ENCODE data around the gene TMEM87A. TPM values are rescaled to one million over a fixed set of nuclear protein-coding genes. Genes with fewer than 3 reads are reported as not detected.

Gene TMEM87A
- total RNA-seq, 4 donors from 2014 or later = 70.6 to 104 (median 83.5) TPM

GRCh38 chr15:42217568-42217967 lies 55.7 kb downstream of the TMEM87A start:
- no peaks in the 10 kb centered on the region for H3K9me3 ChIP-seq
- WGBS = 77% methylated on average over 2 of the region's 2 CpGs
- H3K27ac ChIP-seq = no peak overlapping the region
- no peak for DNase-seq (ENCODE audit: low spot score in 2 of 2)
- H3K36me3 ChIP-seq = peaks cover 87% of the 10 kb centered on the region
- H3K27me3 ChIP-seq = no peaks in the 10 kb centered on the region
- H3K4me3 ChIP-seq = no peak overlapping the region
- H3K4me1 ChIP-seq = no peaks in the 10 kb centered on the region
- TF ChIP-seq POLR2A (IDR thresholded peaks at IDR 0.05) = no peak
- no peak for TF ChIP-seq CTCF (IDR thresholded peaks at IDR 0.05)
- no peak for TF ChIP-seq EP300 (IDR thresholded peaks at IDR 0.05)
- TF ChIP-seq POLR2AphosphoS5 (IDR thresholded peaks at IDR 0.05) = no peak

GRCh38 chr15:42215913-42216829 lies 57.1 kb downstream of the TMEM87A start:
- Histone ChIP-seq H3K27ac (no peak overlapping the region), H3K4me3 (no peak overlapping the region), H3K27me3 (no peaks in the 10 kb centered on the region), H3K4me1 (no peaks in the 10 kb centered on the region), H3K36me3 (peaks cover 89% of the 10 kb centered on the region), H3K9me3 (no peaks in the 10 kb centered on the region)
- DNase-seq (ENCODE audit: low spot score in 2 of 2) = no peak
- WGBS = 93% methylated on average over 4 of the region's 4 CpGs
- TF ChIP-seq POLR2AphosphoS5 (IDR thresholded peaks at IDR 0.05) (no peak), POLR2A (IDR thresholded peaks at IDR 0.05) (no peak), EP300 (IDR thresholded peaks at IDR 0.05) (no peak), CTCF (IDR thresholded peaks at IDR 0.05) (no peak)

GRCh38 chr15:42214600-42214999 lies 58.6 kb downstream of the TMEM87A start:
- Histone ChIP-seq H3K27me3 (no peaks in the 10 kb centered on the region), H3K4me3 (no peak overlapping the region), H3K27ac (no peak overlapping the region), H3K4me1 (no peaks in the 10 kb centered on the region), H3K9me3 (no peaks in the 10 kb centered on the region), H3K36me3 (peaks cover 87% of the 10 kb centered on the region)
- 89% methylated on average over 1 of the region's 1 CpG for WGBS
- DNase-seq (ENCODE audit: low spot score in 2 of 2) = no peak
- TF ChIP-seq POLR2A (IDR thresholded peaks at IDR 0.05) (no peak), EP300 (IDR thresholded peaks at IDR 0.05) (no peak), POLR2AphosphoS5 (IDR thresholded peaks at IDR 0.05) (no peak), CTCF (IDR thresholded peaks at IDR 0.05) (no peak)

DNA sequence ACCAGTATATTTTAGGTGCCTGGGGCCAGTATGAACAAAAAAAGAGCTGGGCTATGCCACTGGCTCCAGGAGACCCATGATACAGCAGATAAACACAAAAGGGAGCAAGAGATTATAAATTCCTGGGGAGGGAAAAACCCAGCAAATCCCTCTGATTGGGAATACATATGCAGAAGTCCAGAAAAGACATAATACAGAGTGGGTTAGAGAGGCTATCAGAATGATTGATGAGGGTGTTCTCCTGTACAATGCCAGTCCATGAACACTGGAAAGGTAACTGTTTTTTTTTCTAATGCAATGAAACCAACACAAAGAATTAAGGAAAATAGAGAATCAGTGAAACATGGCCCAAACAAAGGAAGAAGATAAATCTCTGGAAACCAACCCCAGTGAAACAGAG lies 59.7 kb downstream of the TMEM87A start:
- Histone ChIP-seq H3K4me3 (no peak overlapping the region), H3K27ac (no peak overlapping the region), H3K4me1 (peaks cover 2% of the 10 kb centered on the region), H3K36me3 (peaks cover 76% of the 10 kb centered on the region), H3K9me3 (no peaks in the 10 kb centered on the region), H3K27me3 (no peaks in the 10 kb centered on the region)
- no peak for DNase-seq (ENCODE audit: low spot score in 2 of 2)
- TF ChIP-seq POLR2AphosphoS5 (IDR thresholded peaks at IDR 0.05) = no peak
- TF ChIP-seq CTCF (IDR thresholded peaks at IDR 0.05) = no peak

DNA sequence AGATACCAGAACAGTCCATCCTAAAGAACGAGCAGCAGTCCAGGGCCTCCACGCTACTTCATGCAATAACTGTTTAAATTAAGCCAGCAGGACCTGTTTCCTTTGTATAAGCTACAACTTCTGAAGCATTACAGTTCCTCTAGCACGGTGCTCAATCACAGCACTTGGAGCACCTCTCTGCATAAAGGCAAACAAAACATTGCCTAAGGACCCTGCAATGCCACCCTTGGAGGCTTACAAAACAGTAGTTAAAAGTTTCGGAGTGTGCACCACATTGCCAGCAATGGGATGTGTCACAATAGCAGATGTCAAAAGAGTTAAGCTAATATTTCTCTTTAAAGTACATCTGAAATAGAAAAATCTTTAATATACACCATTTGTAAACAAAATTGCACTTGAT lies 62.5 kb downstream of the TMEM87A start:
- Histone ChIP-seq H3K4me1 (peaks cover 22% of the 10 kb centered on the region), H3K27ac (no peak overlapping the region), H3K9me3 (no peaks in the 10 kb centered on the region), H3K36me3 (peaks cover 48% of the 10 kb centered on the region), H3K4me3 (no peak overlapping the region), H3K27me3 (no peaks in the 10 kb centered on the region)
- DNase-seq (ENCODE audit: low spot score in 2 of 2) = no peak
- no peak for TF ChIP-seq POLR2AphosphoS5 (IDR thresholded peaks at IDR 0.05)
- TF ChIP-seq POLR2A (IDR thresholded peaks at IDR 0.05) = no peak
- no peak for TF ChIP-seq CTCF (IDR thresholded peaks at IDR 0.05)
- no peak for TF ChIP-seq EP300 (IDR thresholded peaks at IDR 0.05)
- 91% methylated on average over 4 of the region's 4 CpGs for WGBS

Measured in suprapubic skin (tissue), 4 donors.